ENCODE data around the gene TLR1.
"Not testable (repeated sequence)": the region's sequence is repeated elsewhere in the genome, so short reads cannot be mapped to it uniquely, and the experiment has no call there.

Gene TLR1

GRCh38 chr4:38806251-38806650 lies 1.7 kb upstream of the TLR1 start:
- DNase-seq (ENCODE audit: low read depth), result not testable (repeated sequence)

GRCh38 chr4:38805530-38806145 lies 1.0 kb upstream of the TLR1 start:
- no peak for DNase-seq (ENCODE audit: low read depth)

- DNase-seq (ENCODE audit: low read depth), result no peak
These were observed 548 bp downstream of the TLR1 start for GRCh38 chr4:38803833-38804653.

- DNase-seq (ENCODE audit: low read depth), result no peak
These were observed 1.8 kb downstream of the TLR1 start for GRCh38 chr4:38802561-38803355.

- DNase-seq (ENCODE audit: low read depth), result no peak
These were observed 3.6 kb downstream of the TLR1 start for GRCh38 chr4:38800961-38801450.

GRCh38 chr4:38800366-38800765 lies 4.2 kb downstream of the TLR1 start:
- DNase-seq (ENCODE audit: low read depth), result no peak

- no peak for DNase-seq (ENCODE audit: low read depth)
These were observed 9.5 kb downstream of the TLR1 start for GRCh38 chr4:38795087-38795486.

- no peak for DNase-seq (ENCODE audit: low read depth)
These were observed 10.5 kb downstream of the TLR1 start for GRCh38 chr4:38794051-38794450.

- DNase-seq (ENCODE audit: low read depth), result no peak
These were observed 13.6 kb downstream of the TLR1 start for GRCh38 chr4:38791010-38791409.

- no peak for DNase-seq (ENCODE audit: low read depth)
These were observed 16.3 kb downstream of the TLR1 start for GRCh38 chr4:38788317-38788716.

GRCh38 chr4:38787693-38788092 lies 16.9 kb downstream of the TLR1 start:
- no peak for DNase-seq (ENCODE audit: low read depth)

GRCh38 chr4:38785901-38786402 lies 18.6 kb downstream of the TLR1 start:
- DNase-seq (ENCODE audit: low read depth), result no peak

GRCh38 chr4:38785041-38785790 lies 19.4 kb downstream of the TLR1 start:
- no peak for DNase-seq (ENCODE audit: low read depth)

GRCh38 chr4:38784141-38784540 lies 20.4 kb downstream of the TLR1 start:
- DNase-seq (ENCODE audit: low read depth), result no peak

GRCh38 chr4:38783109-38783460 lies 21.5 kb downstream of the TLR1 start:
- no peak for DNase-seq (ENCODE audit: low read depth)

- DNase-seq (ENCODE audit: low read depth), result no peak
These were observed 22.0 kb downstream of the TLR1 start, which contains the start of gene TLR10 for GRCh38 chr4:38782452-38783108. Gene TLR10 (minus strand): TSS chr4:38782990. CDS start chr4:38775590, 7,400 bp downstream.

- no peak for DNase-seq (ENCODE audit: low read depth)
These were observed 22.7 kb downstream of the TLR1 start for GRCh38 chr4:38781854-38782261.

GRCh38 chr4:38780833-38781484 lies 23.6 kb downstream of the TLR1 start:
- no peak for DNase-seq (ENCODE audit: low read depth)

- DNase-seq (ENCODE audit: low read depth), result no peak
These were observed 24.8 kb downstream of the TLR1 start for GRCh38 chr4:38779790-38780189.

- DNase-seq (ENCODE audit: low read depth), result not testable (repeated sequence)
These were observed 26.7 kb downstream of the TLR1 start for GRCh38 chr4:38777925-38778324.

GRCh38 chr4:38775326-38775725 lies 29.3 kb downstream of the TLR1 start:
- no peak for DNase-seq (ENCODE audit: low read depth)

Measured in GM04503 (cell line).